Measurements from ENCODE around the gene ZSCAN5A. TPM values are rescaled to one million over a fixed set of nuclear protein-coding genes. Genes with fewer than 3 reads are reported as not detected.
"Not testable (repeated sequence)": the region's sequence is repeated elsewhere in the genome, so short reads cannot be mapped to it uniquely, and the experiment has no call there.

ZSCAN5A gene
- total and polyA plus RNA-seq, 8 donors, result 4.4 to 8.1 (median 5.5) TPM

GRCh38 chr19:56223481-56223880 is 91.2 kb downstream of the ZSCAN5A start:
- Histone ChIP-seq H3K4me1 (no peaks in the 10 kb centered on the region), H3K9me3 (no peaks in the 10 kb centered on the region), H3K4me3 (no peak overlapping the region), H3K27ac (no peak overlapping the region), H3K27me3 (no peaks in the 10 kb centered on the region), H3K36me3 (no peaks in the 10 kb centered on the region)
- ATAC-seq (no peak), DNase-seq (no peak), FAIRE-seq (no peak)
- intact Hi-C loops (cut with DNase I), result no loop called here
- WGBS, 2 donors, result 77 to 81% methylated on average over 9 of the region's 9 CpGs
- TF ChIP-seq CTCF (IDR thresholded peaks at IDR 0.05), result no peak

GRCh38 chr19:56222901-56223300 is 91.7 kb downstream of the ZSCAN5A start:
- no peak for TF ChIP-seq CTCF (IDR thresholded peaks at IDR 0.05)
- Histone ChIP-seq H3K27me3 (no peaks in the 10 kb centered on the region), H3K9me3 (no peaks in the 10 kb centered on the region), H3K27ac (no peak overlapping the region), H3K36me3 (no peaks in the 10 kb centered on the region), H3K4me1 (no peaks in the 10 kb centered on the region), H3K4me3 (no peak overlapping the region)
- no peak for DNase-seq
- intact Hi-C loops (cut with DNase I), result no loop called here
- no peak for ATAC-seq
- 75 to 82% methylated on average over 6 of the region's 6 CpGs for WGBS, 2 donors
- FAIRE-seq, result no peak

- TF ChIP-seq CTCF (IDR thresholded peaks at IDR 0.05), result no peak
- FAIRE-seq (no peak), DNase-seq (no peak), ATAC-seq (no peak)
- Histone ChIP-seq H3K27me3 (no peaks in the 10 kb centered on the region), H3K4me1 (no peaks in the 10 kb centered on the region), H3K27ac (no peak overlapping the region), H3K36me3 (no peaks in the 10 kb centered on the region), H3K9me3 (no peaks in the 10 kb centered on the region), H3K4me3 (no peak overlapping the region)
- WGBS, 2 donors, result 90 to 92% methylated on average over 14 of the region's 14 CpGs
- intact Hi-C loops (cut with DNase I), result no loop called here
These were observed 92.8 kb downstream of the ZSCAN5A start for GRCh38 chr19:56221851-56222250.

- DNase-seq; H3K4me3 ChIP-seq; H3K27me3 ChIP-seq; H3K27ac ChIP-seq; intact Hi-C loops (cut with DNase I); H3K4me1 ChIP-seq; H3K36me3 ChIP-seq; FAIRE-seq; H3K9me3 ChIP-seq: not testable (repeated sequence)
- ATAC-seq, result peak in 1 of 4 donors; percentile 42
- WGBS, 2 donors, result 59 to 61% methylated on average over 9 of the region's 9 CpGs
These were observed 93.2 kb downstream of the ZSCAN5A start for GRCh38 chr19:56221442-56221841.

- intact Hi-C loops (cut with DNase I), result no loop called here
- WGBS, 2 donors, result 89 to 91% methylated on average over 10 of the region's 10 CpGs
- FAIRE-seq, result no peak
- no peak for ATAC-seq
- no peaks in the 10 kb centered on the region for H3K27me3 ChIP-seq
- H3K4me3 ChIP-seq, result no peak overlapping the region
- no peak for TF ChIP-seq CTCF (IDR thresholded peaks at IDR 0.05)
- DNase-seq, result no peak
- H3K36me3 ChIP-seq, result no peaks in the 10 kb centered on the region
- no peaks in the 10 kb centered on the region for H3K4me1 ChIP-seq
- no peak overlapping the region for H3K27ac ChIP-seq
- no peaks in the 10 kb centered on the region for H3K9me3 ChIP-seq
These were observed 95.7 kb downstream of the ZSCAN5A start for GRCh38 chr19:56218961-56219360.

Data from pancreas (tissue), 10 donors.